Gastrocnemius medialis (tissue), 4 donors: ENCODE results near the gene VGLL4.

Source experiments
- CTCF ChIP-seq, 5 experiments: fragments of 450-650 bp in 3 of 5; fragments of 200-600 bp in 2 of 5; sonication (generic) in 2 of 5; IDR thresholded peaks in 4 of 5; conservative IDR thresholded peaks in 1 of 5; 1 replicate in 4 of 5; 2 replicates in 1 of 5; pipeline ENCODE4 v1.5.1; 2016 to 2019; ENCODE audit warnings: antibody characterized with exemption in 5 of 5, mild to moderate bottlenecking in 3 of 5, moderate library complexity in 3 of 5
- POLR2A ChIP-seq, 2 donors: fragments of 450-650 bp; IDR thresholded peaks; one replicate each; pipeline ENCODE4 v1.6.1; 2017; ENCODE audit warnings: antibody characterized with exemption in 2 of 2, mild to moderate bottlenecking in 2 of 2, moderate library complexity in 2 of 2

- TF ChIP-seq CTCF (IDR thresholded peaks at IDR 0.05 in 4 of 5, conservative IDR thresholded peaks at IDR 0.05 in 1 of 5) (no peak), POLR2A (IDR thresholded peaks at IDR 0.05) (no peak)
Observed at GRCh38 chr3:11587766-11588165, 55.9 kb downstream of the VGLL4 start.
